GM12801 (cell line): ENCODE measurements around the gene DPPA3.

Experiments used
- CTCF ChIP-seq: IDR thresholded peaks from one replicate; pipeline ENCODE4 v1.5.1; 2011; ENCODE audit warnings: control low read depth; ENCODE audit not compliant: insufficient read length; ENCODE audit errors: extremely low read depth

DPPA3 gene

GRCh38 chr12:7693793-7694192, 17.4 kb upstream of the DPPA3 start:
- TF ChIP-seq CTCF: no peak

GRCh38 chr12:7694556-7695236, 16.5 kb upstream of the DPPA3 start:
- no peak for TF ChIP-seq CTCF

GRCh38 chr12:7695237-7695560, 16.0 kb upstream of the DPPA3 start:
- no peak for TF ChIP-seq CTCF

- TF ChIP-seq CTCF: no peak
Observed at GRCh38 chr12:7695566-7696197, 15.6 kb upstream of the DPPA3 start, which contains the start of gene GDF3. Gene GDF3 (minus strand): TSS chr12:7695775. CDS start chr12:7695728, 47 bp downstream.

GRCh38 chr12:7705846-7706245, 5.4 kb upstream of the DPPA3 start:
- TF ChIP-seq CTCF: no peak

- no peak for TF ChIP-seq CTCF
Observed at GRCh38 chr12:7709969-7710675, 1.1 kb upstream of the DPPA3 start.

- TF ChIP-seq CTCF: no peak
Observed at GRCh38 chr12:7712841-7713442, 1.7 kb downstream of the DPPA3 start.
